Prostate gland (tissue), 2 donors: ENCODE data around the gene NKIRAS1. TPM values are rescaled to one million over a fixed set of nuclear protein-coding genes. Genes with fewer than 3 reads are reported as not detected.

Experiments
- DNase-seq: peaks from one replicate; pipeline ENCODE4 v3.0.0-alpha.2; 2019; ENCODE audit warnings: low spot score
- H3K27ac ChIP-seq, 2 donors: fragments of 200-600 bp; sonication (generic); 2 replicates each; pipeline ENCODE4 v1.5.1; 2017 to 2019
- H3K27me3 ChIP-seq: fragments of 200-600 bp; sonication (generic); replicated peaks from 2 replicates; pipeline ENCODE4 v1.5.1; 2019; ENCODE audit not compliant: insufficient read depth
- H3K36me3 ChIP-seq, 2 donors: fragments of 200-600 bp; sonication (generic); 1 replicate in 1 of 2; 2 replicates in 1 of 2; pipeline versions ENCODE4 v1.5.1 to v1.8.1; 2017 to 2019
- H3K4me1 ChIP-seq: fragments of 200-600 bp; sonication (generic); replicated peaks from 2 replicates; pipeline ENCODE4 v1.5.1; 2019
- H3K4me3 ChIP-seq, 2 donors: fragments of 200-600 bp; sonication (generic); 2 replicates each; pipeline ENCODE4 v1.5.1; 2017 to 2019
- H3K9me3 ChIP-seq: fragments of 200-600 bp; sonication (generic); 2 replicates; pipeline ENCODE4 v1.5.1; 2017
- POLR2A ChIP-seq: fragments of 450-650 bp; IDR thresholded peaks from one replicate; pipeline ENCODE4 v1.6.1; 2016; ENCODE audit warnings: antibody characterized with exemption, mild to moderate bottlenecking
- POLR2AphosphoS5 ChIP-seq: sonication (generic); formaldehyde crosslinking; IDR thresholded peaks from one replicate; pipeline ENCODE4 v1.6.1; 2017; ENCODE audit warnings: antibody characterized with exemption
- WGBS: methylation state at CpG from one replicate; pipeline ENCODE4 v1.1.5; 2018; 5-methylcytosine and 5-hydroxymethylcytosine counted together
- intact Hi-C: fragments of 100-400 bp; cut with DNase I; formaldehyde crosslinking; loops from one replicate; pipeline ENCODE4 v1.14.2; 2022
- total RNA-seq, 2 donors: library from RNA; depleted of rRNA; stranded (reverse); fragments of >200 nt; gene quantifications; one replicate each; pipeline ENCODE4 v1.1.0, GENCODE V29; 2016
- TF ChIP-seq, protein P1 (sequence below), 4 experiments: fragments of 200-600 bp in 2 of 4; fragments of 450-650 bp in 2 of 4; sonication (generic) in 2 of 4; IDR thresholded peaks; 1 replicate in 3 of 4; 2 replicates in 1 of 4; pipeline ENCODE4 v1.5.1; 2016 to 2019; ENCODE audit warnings: antibody characterized with exemption in 4 of 4, mild to moderate bottlenecking in 2 of 4, moderate library complexity in 2 of 4

NKIRAS1 gene
- total RNA-seq, 2 donors from 2014 or later = 9.4 to 19.9 TPM

- Histone ChIP-seq H3K27me3 (no peaks in the 10 kb centered on the region), H3K9me3 (no peaks in the 10 kb centered on the region), H3K4me3 (no peak overlapping the region), H3K36me3 (no peaks in the 10 kb centered on the region), H3K27ac (no peak overlapping the region), H3K4me1 (no peaks in the 10 kb centered on the region)
- TF ChIP-seq, protein P1, sequence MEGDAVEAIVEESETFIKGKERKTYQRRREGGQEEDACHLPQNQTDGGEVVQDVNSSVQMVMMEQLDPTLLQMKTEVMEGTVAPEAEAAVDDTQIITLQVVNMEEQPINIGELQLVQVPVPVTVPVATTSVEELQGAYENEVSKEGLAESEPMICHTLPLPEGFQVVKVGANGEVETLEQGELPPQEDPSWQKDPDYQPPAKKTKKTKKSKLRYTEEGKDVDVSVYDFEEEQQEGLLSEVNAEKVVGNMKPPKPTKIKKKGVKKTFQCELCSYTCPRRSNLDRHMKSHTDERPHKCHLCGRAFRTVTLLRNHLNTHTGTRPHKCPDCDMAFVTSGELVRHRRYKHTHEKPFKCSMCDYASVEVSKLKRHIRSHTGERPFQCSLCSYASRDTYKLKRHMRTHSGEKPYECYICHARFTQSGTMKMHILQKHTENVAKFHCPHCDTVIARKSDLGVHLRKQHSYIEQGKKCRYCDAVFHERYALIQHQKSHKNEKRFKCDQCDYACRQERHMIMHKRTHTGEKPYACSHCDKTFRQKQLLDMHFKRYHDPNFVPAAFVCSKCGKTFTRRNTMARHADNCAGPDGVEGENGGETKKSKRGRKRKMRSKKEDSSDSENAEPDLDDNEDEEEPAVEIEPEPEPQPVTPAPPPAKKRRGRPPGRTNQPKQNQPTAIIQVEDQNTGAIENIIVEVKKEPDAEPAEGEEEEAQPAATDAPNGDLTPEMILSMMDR (IDR thresholded peaks at IDR 0.05) = no peak
- TF ChIP-seq POLR2AphosphoS5 (no peak), POLR2A (no peak)
- intact Hi-C loops = no loop called here
- DNase-seq = no peak
- WGBS = 44% methylated on average over 5 of the region's 5 CpGs
Measured at GRCh38 chr3:23877329-23877980, 39.3 kb downstream of the NKIRAS1 start.

DNA sequence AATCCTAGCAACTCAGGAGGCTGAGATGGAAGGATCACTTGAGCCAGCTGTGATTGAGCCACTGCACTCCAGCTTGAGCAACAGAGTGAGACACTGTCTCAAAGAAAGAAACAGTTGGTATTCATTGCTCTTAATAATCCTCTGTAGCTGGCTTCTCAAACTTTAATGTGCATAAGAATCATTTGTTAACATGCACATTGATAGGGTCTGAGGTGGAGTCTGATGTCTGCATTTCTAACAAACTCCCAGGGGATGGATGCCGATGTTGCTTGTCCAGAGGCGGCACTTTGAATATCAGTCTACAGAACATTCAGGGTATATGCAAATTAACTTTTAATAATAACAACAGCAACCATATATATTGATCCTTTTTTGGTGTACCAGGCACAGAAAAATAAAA, 39.9 kb downstream of the NKIRAS1 start:
- Histone ChIP-seq H3K36me3 (no peaks in the 10 kb centered on the region), H3K27me3 (no peaks in the 10 kb centered on the region), H3K9me3 (no peaks in the 10 kb centered on the region), H3K4me1 (no peaks in the 10 kb centered on the region), H3K27ac (no peak overlapping the region), H3K4me3 (no peak overlapping the region)
- DNase-seq = no peak
- 98% methylated on average over 2 of the region's 2 CpGs for WGBS
- TF ChIP-seq POLR2A (no peak), POLR2AphosphoS5 (no peak)
- TF ChIP-seq, protein P1 (IDR thresholded peaks at IDR 0.05) = no peak
- intact Hi-C loops = no loop called here

GRCh38 chr3:23875113-23875725, 41.6 kb downstream of the NKIRAS1 start:
- TF ChIP-seq, protein P1 (IDR thresholded peaks at IDR 0.05) = no peak
- TF ChIP-seq POLR2AphosphoS5 = no peak
- no peak for TF ChIP-seq POLR2A
- intact Hi-C loops = no loop called here
- Histone ChIP-seq H3K36me3 (no peaks in the 10 kb centered on the region), H3K9me3 (no peaks in the 10 kb centered on the region), H3K27me3 (no peaks in the 10 kb centered on the region), H3K27ac (no peak overlapping the region), H3K4me1 (no peaks in the 10 kb centered on the region), H3K4me3 (no peak overlapping the region)
- WGBS = 83% methylated on average over 4 of the region's 4 CpGs
- DNase-seq = no peak

- Histone ChIP-seq H3K4me3 (no peak overlapping the region), H3K4me1 (no peaks in the 10 kb centered on the region), H3K36me3 (no peaks in the 10 kb centered on the region), H3K27ac (no peak overlapping the region), H3K27me3 (no peaks in the 10 kb centered on the region), H3K9me3 (no peaks in the 10 kb centered on the region)
- DNase-seq = no peak
- TF ChIP-seq, protein P1 (IDR thresholded peaks at IDR 0.05) = no peak
- TF ChIP-seq POLR2A (no peak), POLR2AphosphoS5 (no peak)
- WGBS = 48% methylated on average over 6 of the region's 6 CpGs
- intact Hi-C loops = no loop called here
Measured at GRCh38 chr3:23874359-23875112, 42.3 kb downstream of the NKIRAS1 start.
